Gastroesophageal sphincter (tissue), 4 donors: ENCODE data around the gene PRRX2. TPM values are rescaled to one million over a fixed set of nuclear protein-coding genes. Genes with fewer than 3 reads are reported as not detected.

Source experiments
- ATAC-seq: fragments of 150-250 bp; one replicate; pipeline ENCODE4 v1.9.1; 2016; ENCODE audit warnings: mild to moderate bottlenecking, moderate library complexity
- H3K27ac ChIP-seq, 4 donors: fragments of 200-600 bp; sonication (generic) in 3 of 4; 1 replicate in 3 of 4; 2 replicates in 1 of 4; pipeline ENCODE4 v1.5.1; 2016 to 2019
- H3K27me3 ChIP-seq: fragments of 200-600 bp; sonication (generic); one replicate; pipeline ENCODE4 v1.5.1; 2019
- H3K36me3 ChIP-seq, 2 donors: fragments of 200-600 bp; sonication (generic); one replicate each; pipeline ENCODE4 v1.5.1; 2019; ENCODE audit warnings: control low read depth in 1 of 2
- H3K4me1 ChIP-seq, 3 donors: fragments of 200-600 bp; sonication (generic); 1 replicate in 2 of 3; 2 replicates in 1 of 3; pipeline ENCODE4 v1.5.1; 2016 to 2019; ENCODE audit warnings: control low read depth in 2 of 3
- H3K4me3 ChIP-seq, 2 donors: fragments of 200-600 bp; sonication (generic); one replicate each; pipeline ENCODE4 v1.5.1; 2019; ENCODE audit warnings: mild to moderate bottlenecking in 1 of 2, moderate library complexity in 1 of 2
- H3K9me3 ChIP-seq, 3 donors: fragments of 200-600 bp; sonication (generic); one replicate each; pipeline ENCODE4 v1.5.1; 2017 to 2019; ENCODE audit warnings: control low read depth in 2 of 3
- CTCF ChIP-seq, 4 experiments: fragments of 200-600 bp in 2 of 4; fragments of 450-650 bp in 2 of 4; sonication (generic) in 1 of 4; IDR thresholded peaks; one replicate each; pipeline ENCODE4 v1.5.1; 2017 to 2019; ENCODE audit warnings: antibody characterized with exemption in 4 of 4, mild to moderate bottlenecking in 2 of 4, moderate library complexity in 2 of 4
- EP300 ChIP-seq: sonication (generic); formaldehyde crosslinking; IDR thresholded peaks from one replicate; pipeline ENCODE4 v1.6.1; 2017; ENCODE audit warnings: antibody characterized with exemption, mild to moderate bottlenecking
- POLR2A ChIP-seq, 2 donors: fragments of 450-650 bp; IDR thresholded peaks; one replicate each; pipeline ENCODE4 v1.6.1; 2017; ENCODE audit warnings: antibody characterized with exemption in 2 of 2, mild to moderate bottlenecking in 2 of 2, moderate library complexity in 1 of 2
- POLR2AphosphoS5 ChIP-seq: sonication (generic); formaldehyde crosslinking; IDR thresholded peaks from one replicate; pipeline ENCODE4 v1.6.1; 2017; ENCODE audit warnings: antibody characterized with exemption
- WGBS, 2 donors: methylation state at CpG; one replicate each; pipeline ENCODE4 v1.1.5; 2018; ENCODE audit warnings: low coverage in 1 of 2; 5-methylcytosine and 5-hydroxymethylcytosine counted together
- total RNA-seq, 4 donors: library from RNA; depleted of rRNA; stranded (reverse); fragments of >200 nt; gene quantifications; one replicate each; pipeline ENCODE4 v1.1.0, GENCODE V29; 2016

Gene PRRX2
- total RNA-seq, 4 donors from 2014 or later: 0.93 to 12.1 (median 7.1) TPM

GRCh38 chr9:129703667-129704355 is 38.4 kb downstream of the PRRX2 start:
- ATAC-seq: peak; percentile 78
- H3K36me3 ChIP-seq: no peaks in the 10 kb centered on the region
- peaks cover 3 to 35% (median 21%) of the 10 kb centered on the region in 3 donors for H3K4me1 ChIP-seq
- peak overlapping the region in 1 of 2 donors; percentile 22 for H3K4me3 ChIP-seq
- H3K9me3 ChIP-seq: no peaks in the 10 kb centered on the region
- WGBS, 2 donors: 25 to 33% methylated on average over 1 to 13 of the region's 17 CpGs
- no peak for TF ChIP-seq POLR2A (IDR thresholded peaks at IDR 0.05)
- TF ChIP-seq EP300: no peak
- TF ChIP-seq POLR2AphosphoS5: peak; percentile 81
- TF ChIP-seq CTCF (IDR thresholded peaks at IDR 0.05): no peak
- no peaks in the 10 kb centered on the region for H3K27me3 ChIP-seq
- peak overlapping the region; percentile 30 to 85 (median 77) for H3K27ac ChIP-seq

- peak overlapping the region in 3 of 4 donors; percentile 74 to 85 (median 80) for H3K27ac ChIP-seq
Observed at GRCh38 chr9:129704807-129705206, 39.4 kb downstream of the PRRX2 start.

GRCh38 chr9:129708793-129709192 is 43.3 kb downstream of the PRRX2 start:
- Histone ChIP-seq H3K36me3 (no peaks in the 10 kb centered on the region), H3K9me3 (no peaks in the 10 kb centered on the region), H3K27ac (peak overlapping the region in 3 of 4 donors; percentile 60 to 80 (median 77)), H3K4me1 (peaks cover 0 to 56% (median 14%) of the 10 kb centered on the region in 3 donors), H3K4me3 (no peak overlapping the region), H3K27me3 (no peaks in the 10 kb centered on the region)
- TF ChIP-seq POLR2AphosphoS5 (no peak), EP300 (no peak), POLR2A (IDR thresholded peaks at IDR 0.05) (no peak)
- 85 to 86% methylated on average over 5 of the region's 6 CpGs for WGBS, 2 donors
- ATAC-seq: no peak

More at GRCh38 chr9:129704807-129705206, 39.4 kb downstream of the PRRX2 start:
- TF ChIP-seq CTCF (IDR thresholded peaks at IDR 0.05) (no peak), POLR2A (IDR thresholded peaks at IDR 0.05) (no peak), POLR2AphosphoS5 (no peak), EP300 (no peak)
- H3K27me3 ChIP-seq: no peaks in the 10 kb centered on the region
- no peak for ATAC-seq
- H3K4me3 ChIP-seq: no peak overlapping the region
- 49 to 56% methylated on average over 5 of the region's 8 CpGs for WGBS, 2 donors
- peaks cover 3 to 43% (median 21%) of the 10 kb centered on the region in 3 donors for H3K4me1 ChIP-seq
- H3K36me3 ChIP-seq: no peaks in the 10 kb centered on the region
- no peaks in the 10 kb centered on the region for H3K9me3 ChIP-seq

- H3K4me1 ChIP-seq: peaks cover 0 to 54% (median 9%) of the 10 kb centered on the region in 3 donors
- H3K27ac ChIP-seq: peak overlapping the region in 3 of 4 donors; percentile 60 to 80 (median 77)
Observed at GRCh38 chr9:129709438-129710168, 44.2 kb downstream of the PRRX2 start.

More at GRCh38 chr9:129709438-129710168, 44.2 kb downstream of the PRRX2 start:
- TF ChIP-seq CTCF (IDR thresholded peaks at IDR 0.05): no peak
- no peak for TF ChIP-seq POLR2AphosphoS5
- no peak for TF ChIP-seq EP300
- no peak for TF ChIP-seq POLR2A (IDR thresholded peaks at IDR 0.05)
- H3K9me3 ChIP-seq: no peaks in the 10 kb centered on the region
- H3K36me3 ChIP-seq: no peaks in the 10 kb centered on the region
- no peaks in the 10 kb centered on the region for H3K27me3 ChIP-seq
- ATAC-seq: peak; percentile 8
- WGBS, 2 donors: 54 to 79% methylated on average over 4 to 8 of the region's 17 CpGs
- H3K4me3 ChIP-seq: no peak overlapping the region
